Astrocyte (in vitro differentiated cells and primary cell): ENCODE data around the gene CD200R1L. TPM values are rescaled to one million over a fixed set of nuclear protein-coding genes. Genes with fewer than 3 reads are reported as not detected.
A peak's percentile ranks its signal among the peaks of the same experiment; 100 is the strongest.

Source experiments
- DNase-seq: peaks from one replicate; pipeline ENCODE4 v3.0.0-alpha.2; 2010; ENCODE audit warnings: low read depth
- FAIRE-seq: peaks from 2 replicates; lab custom pipeline; 2011; peaks lifted over from hg19 to GRCh38; lab: Jason Lieb, UNC
- H2AFZ ChIP-seq: 2 replicates; pipeline ENCODE4 v1.6.0; 2012; ENCODE audit warnings: low read depth, low read length, inconsistent platforms
- H3K27ac ChIP-seq: 2 replicates; pipeline ENCODE4 v1.5.1; 2011; ENCODE audit warnings: low read depth, low read length, inconsistent platforms
- H3K27me3 ChIP-seq: 2 replicates; pipeline ENCODE4 v1.6.0; 2011; ENCODE audit warnings: low read length, inconsistent platforms; ENCODE audit not compliant: insufficient read depth
- H3K36me3 ChIP-seq: 2 replicates; pipeline ENCODE4 v1.5.1; 2011; ENCODE audit warnings: low read length, inconsistent platforms; ENCODE audit not compliant: insufficient read depth
- H3K4me1 ChIP-seq: 2 replicates; pipeline ENCODE4 v1.5.1; 2011; ENCODE audit warnings: low read length, inconsistent platforms; ENCODE audit not compliant: insufficient read depth
- H3K4me2 ChIP-seq: 2 replicates; pipeline ENCODE4 v1.6.0; 2012; ENCODE audit warnings: low read length, inconsistent platforms
- H3K4me3 ChIP-seq: 2 replicates; pipeline ENCODE4 v1.5.1; 2011; ENCODE audit warnings: low read depth, mild to moderate bottlenecking, low read length, inconsistent platforms; ENCODE audit not compliant: insufficient read depth
- H3K79me2 ChIP-seq: 2 replicates; pipeline ENCODE4 v1.6.0; 2012; ENCODE audit warnings: mild to moderate bottlenecking, low read length, inconsistent platforms; ENCODE audit not compliant: insufficient read depth
- H3K9ac ChIP-seq: 2 replicates; pipeline ENCODE4 v1.6.0; 2012; ENCODE audit warnings: mild to moderate bottlenecking, low read length, inconsistent platforms
- H3K9me3 ChIP-seq: 2 replicates; pipeline ENCODE4 v1.5.1; 2012; ENCODE audit warnings: low read depth, mild to moderate bottlenecking, low read length, inconsistent platforms; ENCODE audit not compliant: insufficient read depth
- H4K20me1 ChIP-seq: 2 replicates; pipeline ENCODE4 v1.6.0; 2012; ENCODE audit warnings: low read length, inconsistent platforms; ENCODE audit not compliant: insufficient read depth
- H3K27ac Mint-ChIP-seq: one replicate; pipeline ENCODE4 v1.8.0; 2021; ENCODE audit warnings: mild to moderate bottlenecking, mixed read lengths; ENCODE audit not compliant: unreplicated experiment
- H3K27me3 Mint-ChIP-seq: one replicate; pipeline ENCODE4 v1.8.0; 2021; ENCODE audit warnings: low read depth, mixed read lengths; ENCODE audit not compliant: unreplicated experiment
- H3K36me3 Mint-ChIP-seq: one replicate; pipeline ENCODE4 v1.8.0; 2021; ENCODE audit warnings: low read depth, mixed read lengths; ENCODE audit not compliant: unreplicated experiment
- H3K4me1 Mint-ChIP-seq: one replicate; pipeline ENCODE4 v1.8.0; 2021; ENCODE audit warnings: low read depth, mixed read lengths; ENCODE audit not compliant: unreplicated experiment
- H3K4me3 Mint-ChIP-seq: one replicate; pipeline ENCODE4 v1.8.0; 2021; ENCODE audit warnings: mild to moderate bottlenecking, moderate library complexity, mixed read lengths; ENCODE audit not compliant: unreplicated experiment
- H3K9me3 Mint-ChIP-seq: one replicate; pipeline ENCODE4 v1.8.0; 2021; ENCODE audit warnings: mild to moderate bottlenecking, mixed read lengths; ENCODE audit not compliant: unreplicated experiment
- EZH2 ChIP-seq: IDR thresholded peaks from 2 replicates; pipeline ENCODE4 v1.6.1; 2012; ENCODE audit warnings: mild to moderate bottlenecking, low read length, inconsistent platforms; ENCODE audit not compliant: insufficient read depth
- total RNA-seq: library from RNA; stranded (reverse); gene quantifications from 2 replicates; pipeline ENCODE4 v1.2.1, GENCODE V29; 2021
- TF ChIP-seq, protein P1 (sequence below): IDR thresholded peaks from 2 replicates; pipeline ENCODE4 v1.5.1; 2011; ENCODE audit warnings: low read depth, mild to moderate bottlenecking, inconsistent platforms, low read length, moderate library complexity; ENCODE audit not compliant: insufficient read depth

Gene CD200R1L
- total RNA-seq, 1 donor from 2014 or later = not detected

- no peaks in the 10 kb centered on the region for H3K27me3 Mint-ChIP-seq
- Histone ChIP-seq H2AFZ (no peak overlapping the region), H4K20me1 (no peaks in the 10 kb centered on the region), H3K79me2 (no peaks in the 10 kb centered on the region), H3K27me3 (no peaks in the 10 kb centered on the region), H3K9ac (no peak overlapping the region), H3K27ac (no peak overlapping the region), H3K9me3 (no peaks in the 10 kb centered on the region), H3K36me3 (no peaks in the 10 kb centered on the region), H3K4me3 (no peak overlapping the region), H3K4me1 (peaks cover 6% of the 10 kb centered on the region), H3K4me2 (peak overlapping the region; percentile 74)
- peaks cover 6% of the 10 kb centered on the region for H3K4me1 Mint-ChIP-seq
- FAIRE-seq (no peak), DNase-seq (peak; percentile 65)
- H3K4me3 Mint-ChIP-seq = no peak overlapping the region
- TF ChIP-seq EZH2 = no peak
- TF ChIP-seq, protein P1, sequence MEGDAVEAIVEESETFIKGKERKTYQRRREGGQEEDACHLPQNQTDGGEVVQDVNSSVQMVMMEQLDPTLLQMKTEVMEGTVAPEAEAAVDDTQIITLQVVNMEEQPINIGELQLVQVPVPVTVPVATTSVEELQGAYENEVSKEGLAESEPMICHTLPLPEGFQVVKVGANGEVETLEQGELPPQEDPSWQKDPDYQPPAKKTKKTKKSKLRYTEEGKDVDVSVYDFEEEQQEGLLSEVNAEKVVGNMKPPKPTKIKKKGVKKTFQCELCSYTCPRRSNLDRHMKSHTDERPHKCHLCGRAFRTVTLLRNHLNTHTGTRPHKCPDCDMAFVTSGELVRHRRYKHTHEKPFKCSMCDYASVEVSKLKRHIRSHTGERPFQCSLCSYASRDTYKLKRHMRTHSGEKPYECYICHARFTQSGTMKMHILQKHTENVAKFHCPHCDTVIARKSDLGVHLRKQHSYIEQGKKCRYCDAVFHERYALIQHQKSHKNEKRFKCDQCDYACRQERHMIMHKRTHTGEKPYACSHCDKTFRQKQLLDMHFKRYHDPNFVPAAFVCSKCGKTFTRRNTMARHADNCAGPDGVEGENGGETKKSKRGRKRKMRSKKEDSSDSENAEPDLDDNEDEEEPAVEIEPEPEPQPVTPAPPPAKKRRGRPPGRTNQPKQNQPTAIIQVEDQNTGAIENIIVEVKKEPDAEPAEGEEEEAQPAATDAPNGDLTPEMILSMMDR = no peak
- H3K27ac Mint-ChIP-seq = peak overlapping the region; percentile 51
- peaks cover 9% of the 10 kb centered on the region for H3K9me3 Mint-ChIP-seq
- peaks cover 2% of the 10 kb centered on the region for H3K36me3 Mint-ChIP-seq
Observed at GRCh38 chr3:112858410-112859069, 11.9 kb upstream of the CD200R1L start.

- Histone ChIP-seq H3K4me3 (no peak overlapping the region), H4K20me1 (no peaks in the 10 kb centered on the region), H3K27me3 (no peaks in the 10 kb centered on the region), H3K79me2 (no peaks in the 10 kb centered on the region), H3K36me3 (no peaks in the 10 kb centered on the region), H3K27ac (no peak overlapping the region), H3K9me3 (no peaks in the 10 kb centered on the region), H3K4me1 (peaks cover 6% of the 10 kb centered on the region), H2AFZ (no peak overlapping the region), H3K4me2 (no peak overlapping the region), H3K9ac (no peak overlapping the region)
- no peak for DNase-seq
- no peak overlapping the region for H3K4me3 Mint-ChIP-seq
- peaks cover 2% of the 10 kb centered on the region for H3K36me3 Mint-ChIP-seq
- peaks cover 11% of the 10 kb centered on the region for H3K9me3 Mint-ChIP-seq
- TF ChIP-seq, protein P1 = no peak
- no peak for TF ChIP-seq EZH2
- H3K27me3 Mint-ChIP-seq = no peaks in the 10 kb centered on the region
- no peak overlapping the region for H3K27ac Mint-ChIP-seq
- FAIRE-seq = no peak
- peaks cover 6% of the 10 kb centered on the region for H3K4me1 Mint-ChIP-seq
Observed at GRCh38 chr3:112857526-112857925, 10.9 kb upstream of the CD200R1L start.

DNA sequence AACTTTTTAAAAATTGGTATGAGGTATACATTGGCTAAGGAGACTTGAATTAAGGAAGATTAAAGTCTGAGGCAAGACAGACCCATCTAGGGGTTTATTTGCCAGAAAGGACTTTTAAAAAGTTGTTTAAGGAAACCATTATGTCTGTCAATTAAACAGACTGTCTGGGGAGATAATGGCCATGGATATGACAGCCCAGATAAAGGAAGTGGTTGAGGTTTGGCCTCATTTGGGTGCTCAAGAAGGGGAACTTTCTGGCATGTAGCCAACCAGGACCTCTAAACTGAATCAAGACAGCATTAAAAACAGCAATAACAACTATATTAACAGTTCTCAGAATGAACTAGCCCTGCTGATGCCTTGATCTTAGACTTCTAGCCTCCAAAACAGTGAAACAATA, 9.9 kb upstream of the CD200R1L start:
- Histone ChIP-seq H4K20me1 (no peaks in the 10 kb centered on the region), H3K4me1 (peaks cover 6% of the 10 kb centered on the region), H3K27ac (no peak overlapping the region), H3K36me3 (no peaks in the 10 kb centered on the region), H3K4me3 (no peak overlapping the region), H3K27me3 (no peaks in the 10 kb centered on the region), H3K79me2 (no peaks in the 10 kb centered on the region), H3K9me3 (no peaks in the 10 kb centered on the region), H2AFZ (no peak overlapping the region), H3K9ac (no peak overlapping the region), H3K4me2 (no peak overlapping the region)
- H3K27ac Mint-ChIP-seq = no peak overlapping the region
- TF ChIP-seq EZH2 = no peak
- TF ChIP-seq, protein P1 = no peak
- no peak overlapping the region for H3K4me3 Mint-ChIP-seq
- no peak for DNase-seq
- no peak for FAIRE-seq
- H3K9me3 Mint-ChIP-seq = peaks cover 11% of the 10 kb centered on the region
- H3K36me3 Mint-ChIP-seq = peaks cover 2% of the 10 kb centered on the region
- H3K4me1 Mint-ChIP-seq = peaks cover 6% of the 10 kb centered on the region
- H3K27me3 Mint-ChIP-seq = no peaks in the 10 kb centered on the region
